Gastrocnemius medialis (tissue), 4 donors: ENCODE measurements around the gene ADCY2. TPM values are rescaled to one million over a fixed set of nuclear protein-coding genes. Genes with fewer than 3 reads are reported as not detected.
A peak's percentile ranks its signal among the peaks of the same experiment; 100 is the strongest.

Experiments used
- ATAC-seq, 2 donors: fragments of 150-250 bp; one replicate each; pipeline ENCODE4 v1.9.1; 2016
- DNase-seq, 2 donors: peaks; one replicate each; pipeline ENCODE4 v3.0.0-alpha.2; 2019
- H3K27ac ChIP-seq, 4 donors: fragments of 200-600 bp; sonication (generic); 1 replicate in 1 of 4; 2 replicates in 3 of 4; pipeline ENCODE4 v1.5.1; 2016 to 2018; ENCODE audit warnings: mild to moderate bottlenecking in 2 of 4, moderate library complexity in 1 of 4
- H3K27me3 ChIP-seq, 3 donors: fragments of 200-600 bp; sonication (generic) in 2 of 3; 1 replicate in 1 of 3; 2 replicates in 2 of 3; pipeline versions ENCODE4 v1.5.1 to v1.6.0; 2016 to 2019; ENCODE audit warnings: mild to moderate bottlenecking in 1 of 3, moderate library complexity in 1 of 3
- H3K36me3 ChIP-seq, 2 donors: fragments of 200-600 bp; sonication (generic) in 1 of 2; one replicate each; pipeline ENCODE4 v1.5.1; 2017 to 2018
- H3K4me1 ChIP-seq, 2 donors: fragments of 200-600 bp; sonication (generic) in 1 of 2; one replicate each; pipeline ENCODE4 v1.5.1; 2016 to 2017; ENCODE audit warnings: mild to moderate bottlenecking in 2 of 2
- H3K4me3 ChIP-seq, 4 donors: fragments of 200-600 bp; sonication (generic) in 3 of 4; 1 replicate in 1 of 4; 2 replicates in 3 of 4; pipeline ENCODE4 v1.5.1; 2016 to 2019; ENCODE audit warnings: mild to moderate bottlenecking in 2 of 4
- H3K9me3 ChIP-seq, 3 donors: fragments of 200-600 bp; sonication (generic) in 2 of 3; 1 replicate in 1 of 3; 2 replicates in 2 of 3; pipeline ENCODE4 v1.5.1; 2016 to 2019
- CTCF ChIP-seq, 5 experiments: fragments of 450-650 bp in 3 of 5; fragments of 200-600 bp in 2 of 5; sonication (generic) in 2 of 5; IDR thresholded peaks in 4 of 5; conservative IDR thresholded peaks in 1 of 5; 1 replicate in 4 of 5; 2 replicates in 1 of 5; pipeline ENCODE4 v1.5.1; 2016 to 2019; ENCODE audit warnings: antibody characterized with exemption in 5 of 5, mild to moderate bottlenecking in 3 of 5, moderate library complexity in 3 of 5
- POLR2A ChIP-seq, 2 donors: fragments of 450-650 bp; IDR thresholded peaks; one replicate each; pipeline ENCODE4 v1.6.1; 2017; ENCODE audit warnings: antibody characterized with exemption in 2 of 2, mild to moderate bottlenecking in 2 of 2, moderate library complexity in 2 of 2
- in situ Hi-C, 4 donors: fragments of 200-750 bp; cut with MboI; loops; one replicate each; pipeline versions ENCODE4 v1.15.0 to v1.8.0; 2017; ENCODE audit warnings: low sequenced_read_pairs in 4 of 4
- intact Hi-C: fragments of 100-400 bp; cut with DNase I; formaldehyde crosslinking; loops from one replicate; pipeline ENCODE4 v1.15.1; 2023; ENCODE audit warnings: low total_unique reads
- total RNA-seq, 4 donors: library from RNA; depleted of rRNA; stranded (reverse); fragments of >200 nt; gene quantifications; one replicate each; pipeline versions ENCODE4 v1.1.0 to v1.2.3, GENCODE V29; 2016

The ADCY2 gene
- total RNA-seq, 4 donors from 2014 or later = 24.3 to 50.1 (median 36.5) TPM

- Histone ChIP-seq H3K9me3 (no peaks in the 10 kb centered on the region), H3K27me3 (no peaks in the 10 kb centered on the region), H3K4me3 (no peak overlapping the region), H3K36me3 (no peaks in the 10 kb centered on the region), H3K27ac (peak overlapping the region in 1 of 4 donors; percentile 27), H3K4me1 (peaks cover 27 to 40% of the 10 kb centered on the region in 2 donors)
- in situ Hi-C loops (no loop called here), intact Hi-C loops (loop anchor here (5.0 kb wide), 1 partner anchor 1077 kb away; no protein-coding TSS in a partner anchor)
- ATAC-seq (peak; percentile 65 to 85), DNase-seq (no peak)
- TF ChIP-seq CTCF (IDR thresholded peaks at IDR 0.05 in 4 of 5, conservative IDR thresholded peaks at IDR 0.05 in 1 of 5) = no peak
- no peak for TF ChIP-seq POLR2A (IDR thresholded peaks at IDR 0.05)
These were observed 248.8 kb downstream of the ADCY2 start for GRCh38 chr5:7644723-7645122.

GRCh38 chr5:7650755-7651154, 254.8 kb downstream of the ADCY2 start:
- peak; percentile 60 to 92 for ATAC-seq
- Histone ChIP-seq H3K27ac (no peak overlapping the region), H3K4me3 (no peak overlapping the region)

GRCh38 chr5:7653046-7653445, 257.1 kb downstream of the ADCY2 start:
- no peak for ATAC-seq
- in situ Hi-C loops = no loop called here
- intact Hi-C loops = loop anchor here (10.0 kb wide), 1 partner anchor 258 kb away; the partner anchor contains the start of gene ADCY2

More at GRCh38 chr5:7650755-7651154, 254.8 kb downstream of the ADCY2 start:
- DNase-seq = peak; percentile 22 to 51
- H3K27me3 ChIP-seq = no peaks in the 10 kb centered on the region
- in situ Hi-C loops (no loop called here), intact Hi-C loops (loop anchor here (10.0 kb wide), 1 partner anchor 256 kb away; the partner anchor contains the start of gene ADCY2)
- H3K4me1 ChIP-seq = peaks cover 24 to 38% of the 10 kb centered on the region in 2 donors
- no peak for TF ChIP-seq POLR2A (IDR thresholded peaks at IDR 0.05)
- TF ChIP-seq CTCF (IDR thresholded peaks at IDR 0.05 in 4 of 5, conservative IDR thresholded peaks at IDR 0.05 in 1 of 5) = no peak
- H3K9me3 ChIP-seq = no peaks in the 10 kb centered on the region
- H3K36me3 ChIP-seq = no peaks in the 10 kb centered on the region

GRCh38 chr5:7657153-7657552, 261.2 kb downstream of the ADCY2 start:
- H3K4me3 ChIP-seq = no peak overlapping the region
- H3K27me3 ChIP-seq = no peaks in the 10 kb centered on the region
- in situ Hi-C loops = no loop called here
- H3K27ac ChIP-seq = no peak overlapping the region
- no peak for TF ChIP-seq POLR2A (IDR thresholded peaks at IDR 0.05)
- TF ChIP-seq CTCF (IDR thresholded peaks at IDR 0.05 in 4 of 5, conservative IDR thresholded peaks at IDR 0.05 in 1 of 5) = no peak
- peaks cover 0 to 13% of the 10 kb centered on the region in 2 donors for H3K4me1 ChIP-seq
- no peaks in the 10 kb centered on the region for H3K36me3 ChIP-seq
- no peak for ATAC-seq
- no peaks in the 10 kb centered on the region for H3K9me3 ChIP-seq
- no peak for DNase-seq
- intact Hi-C loops = loop anchor here (10.0 kb wide), 1 partner anchor 262 kb away; the partner anchor contains the start of gene ADCY2

More at GRCh38 chr5:7653046-7653445, 257.1 kb downstream of the ADCY2 start:
- TF ChIP-seq CTCF (IDR thresholded peaks at IDR 0.05 in 4 of 5, conservative IDR thresholded peaks at IDR 0.05 in 1 of 5) (no peak), POLR2A (IDR thresholded peaks at IDR 0.05) (no peak)
- Histone ChIP-seq H3K36me3 (no peaks in the 10 kb centered on the region), H3K27ac (no peak overlapping the region), H3K4me1 (peaks cover 20 to 29% of the 10 kb centered on the region in 2 donors), H3K27me3 (no peaks in the 10 kb centered on the region), H3K9me3 (no peaks in the 10 kb centered on the region), H3K4me3 (no peak overlapping the region)
- DNase-seq = no peak
